ENCODE data around the gene ASCL5. TPM values are rescaled to one million over a fixed set of nuclear protein-coding genes. Genes with fewer than 3 reads are reported as not detected.

ASCL5 gene
- total and polyA plus RNA-seq, 4 donors, result 0.01 to 0.25 (median 0.14) TPM; not detected in 1

DNA sequence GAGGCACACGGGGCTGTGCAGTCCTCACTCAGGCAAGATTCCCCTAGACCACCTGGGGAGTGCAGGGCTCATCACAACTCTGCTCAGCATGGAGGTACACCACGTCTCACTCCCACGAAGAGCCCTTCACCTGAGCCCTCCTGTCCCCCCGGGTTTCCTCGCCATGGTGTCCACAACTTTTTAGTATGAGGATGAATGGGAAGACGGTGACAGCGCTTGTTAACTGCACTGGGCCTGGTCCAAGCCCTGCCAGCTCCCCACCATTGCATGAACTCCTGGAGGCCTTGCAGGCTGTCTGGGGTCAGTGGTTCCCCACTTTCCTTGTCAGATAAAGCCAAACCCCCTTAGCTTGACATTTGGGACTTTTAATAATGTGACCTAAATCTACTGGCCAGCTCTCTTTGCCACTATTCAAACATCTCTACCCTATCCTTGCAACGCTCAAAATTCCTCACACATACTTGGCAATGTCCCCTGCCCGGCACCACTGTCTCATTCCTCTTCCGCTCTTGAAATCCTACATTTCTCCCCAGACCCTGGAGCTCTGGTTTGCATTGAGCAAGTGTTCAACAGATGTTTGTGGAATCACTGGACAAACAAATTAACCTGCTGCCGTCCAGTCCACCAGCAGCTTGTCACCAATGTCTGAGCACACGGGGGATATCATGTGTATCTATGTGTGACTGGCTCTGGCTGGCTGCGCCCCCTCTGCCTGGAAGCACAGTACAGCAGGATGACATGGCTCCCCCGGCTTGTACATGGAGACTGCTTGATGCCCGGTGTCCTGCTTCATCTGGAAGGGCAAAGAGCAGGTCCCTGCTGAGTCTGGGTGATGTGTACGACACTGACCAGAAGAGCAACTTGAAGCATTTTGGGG lies 16.1 kb upstream of the ASCL5 start:
- Histone ChIP-seq H3K9ac (ENCODE audit: insufficient read depth in 1 of 2, low read length in 2 of 2) (no peak overlapping the region), H3K27me3 (ENCODE audit: control insufficient read depth in 3 of 3, insufficient read depth in 3 of 3, low read length in 2 of 3) (no peaks in the 10 kb centered on the region), H3K4me3 (no peak overlapping the region), H3K4me1 (ENCODE audit: control insufficient read depth in 5 of 5, insufficient read depth in 5 of 5, low read length in 5 of 5) (no peaks in the 10 kb centered on the region), H3K9me3 (ENCODE audit: control insufficient read depth in 4 of 4, insufficient read depth in 3 of 4, low read length in 3 of 4) (no peaks in the 10 kb centered on the region), H3K36me3 (ENCODE audit: control insufficient read depth in 4 of 4, insufficient read depth in 4 of 4, low read length in 4 of 4) (peaks cover 0 to 55% (median 47%) of the 10 kb centered on the region in 4 donors), H3K27ac (ENCODE audit: low read depth in 1 of 2, low read length in 1 of 2) (no peak overlapping the region)
- peak in 1 of 3 donors; percentile 0 for DNase-seq
- 88 to 91% methylated on average over 16 of the region's 16 CpGs for WGBS, 2 donors
- no peak for ATAC-seq (ENCODE audit: insufficient read depth, low FRiP score)
- TF ChIP-seq, protein P1, sequence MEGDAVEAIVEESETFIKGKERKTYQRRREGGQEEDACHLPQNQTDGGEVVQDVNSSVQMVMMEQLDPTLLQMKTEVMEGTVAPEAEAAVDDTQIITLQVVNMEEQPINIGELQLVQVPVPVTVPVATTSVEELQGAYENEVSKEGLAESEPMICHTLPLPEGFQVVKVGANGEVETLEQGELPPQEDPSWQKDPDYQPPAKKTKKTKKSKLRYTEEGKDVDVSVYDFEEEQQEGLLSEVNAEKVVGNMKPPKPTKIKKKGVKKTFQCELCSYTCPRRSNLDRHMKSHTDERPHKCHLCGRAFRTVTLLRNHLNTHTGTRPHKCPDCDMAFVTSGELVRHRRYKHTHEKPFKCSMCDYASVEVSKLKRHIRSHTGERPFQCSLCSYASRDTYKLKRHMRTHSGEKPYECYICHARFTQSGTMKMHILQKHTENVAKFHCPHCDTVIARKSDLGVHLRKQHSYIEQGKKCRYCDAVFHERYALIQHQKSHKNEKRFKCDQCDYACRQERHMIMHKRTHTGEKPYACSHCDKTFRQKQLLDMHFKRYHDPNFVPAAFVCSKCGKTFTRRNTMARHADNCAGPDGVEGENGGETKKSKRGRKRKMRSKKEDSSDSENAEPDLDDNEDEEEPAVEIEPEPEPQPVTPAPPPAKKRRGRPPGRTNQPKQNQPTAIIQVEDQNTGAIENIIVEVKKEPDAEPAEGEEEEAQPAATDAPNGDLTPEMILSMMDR (IDR thresholded peaks at IDR 0.05; ENCODE audit: control extremely low read depth, extremely low read depth), result no peak

DNA sequence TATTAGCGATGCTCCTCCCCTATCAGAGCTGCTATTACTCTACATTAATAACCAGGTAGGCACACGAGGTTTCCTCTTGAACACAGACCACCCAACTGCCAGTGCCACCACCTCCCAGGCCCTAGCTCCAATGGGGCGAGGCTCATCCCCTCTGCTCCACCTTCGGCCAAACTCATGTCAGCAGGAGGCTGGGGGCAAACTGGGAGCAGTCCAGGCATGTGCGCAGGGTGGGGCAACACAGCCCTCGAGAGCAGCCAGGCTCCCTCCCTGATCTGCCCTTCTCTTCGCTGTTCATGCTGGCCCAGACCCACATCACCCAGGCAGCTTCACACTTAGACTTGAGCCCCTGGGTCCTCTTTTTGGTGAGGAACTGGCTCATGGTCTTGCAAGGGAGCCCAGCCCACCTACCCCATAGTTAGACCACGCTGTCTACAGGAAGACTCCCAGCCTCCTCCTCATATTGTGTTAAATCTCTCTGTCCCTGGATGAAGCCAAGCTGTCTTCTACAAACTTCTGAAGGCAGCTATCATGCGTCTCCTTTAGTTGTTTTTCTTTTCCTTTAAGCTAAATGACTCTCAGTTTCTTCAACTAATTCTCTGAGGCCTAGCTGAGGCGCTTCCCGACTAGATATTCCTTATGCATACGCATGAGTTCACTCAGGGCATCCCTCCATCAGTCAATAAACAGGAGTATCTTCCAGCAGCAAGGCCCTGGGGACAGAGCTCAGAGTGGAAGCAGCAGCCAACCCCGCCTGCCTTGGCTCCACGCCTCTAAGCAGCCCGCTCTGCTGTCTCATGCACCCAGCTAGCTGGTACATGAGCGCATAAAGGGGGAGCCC lies 15.2 kb upstream of the ASCL5 start:
- Histone ChIP-seq H3K9ac (ENCODE audit: insufficient read depth in 1 of 2, low read length in 2 of 2) (no peak overlapping the region), H3K27me3 (ENCODE audit: control insufficient read depth in 3 of 3, insufficient read depth in 3 of 3, low read length in 2 of 3) (no peaks in the 10 kb centered on the region), H3K36me3 (ENCODE audit: control insufficient read depth in 4 of 4, insufficient read depth in 4 of 4, low read length in 4 of 4) (peaks cover 0 to 60% (median 47%) of the 10 kb centered on the region in 4 donors), H3K27ac (ENCODE audit: low read depth in 1 of 2, low read length in 1 of 2) (no peak overlapping the region), H3K9me3 (ENCODE audit: control insufficient read depth in 4 of 4, insufficient read depth in 3 of 4, low read length in 3 of 4) (no peaks in the 10 kb centered on the region), H3K4me1 (ENCODE audit: control insufficient read depth in 5 of 5, insufficient read depth in 5 of 5, low read length in 5 of 5) (peaks cover 0 to 2% (median 0%) of the 10 kb centered on the region in 5 donors), H3K4me3 (no peak overlapping the region)
- DNase-seq (no peak), ATAC-seq (ENCODE audit: insufficient read depth, low FRiP score) (no peak)
- 89 to 94% methylated on average over 16 of the region's 16 CpGs for WGBS, 2 donors
- TF ChIP-seq, protein P1 (IDR thresholded peaks at IDR 0.05; ENCODE audit: control extremely low read depth, extremely low read depth), result no peak

DNA sequence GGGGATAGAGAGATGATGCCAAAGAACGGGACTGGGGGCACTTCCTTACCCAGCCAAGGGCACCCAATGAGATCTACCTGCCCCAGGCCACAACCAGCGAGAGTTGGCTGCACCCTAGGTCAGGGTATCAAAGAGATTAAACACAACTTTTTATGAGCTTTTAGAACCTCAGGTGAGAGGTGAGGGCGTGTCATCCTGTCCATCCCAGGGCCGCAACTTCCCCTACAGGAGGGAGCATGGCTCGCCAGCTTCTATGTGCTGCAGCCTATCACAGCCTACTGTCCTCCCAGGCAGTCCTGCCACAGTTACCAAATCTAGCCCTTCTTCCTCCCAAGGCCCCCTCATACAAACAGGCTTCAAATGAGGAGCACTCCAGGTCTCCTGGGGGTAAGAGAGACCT lies 14.4 kb upstream of the ASCL5 start:
- no peak for ATAC-seq (ENCODE audit: insufficient read depth, low FRiP score)
- Histone ChIP-seq H3K4me3 (no peak overlapping the region), H3K4me1 (ENCODE audit: control insufficient read depth in 5 of 5, insufficient read depth in 5 of 5, low read length in 5 of 5) (peaks cover 0 to 2% (median 0%) of the 10 kb centered on the region in 5 donors), H3K36me3 (ENCODE audit: control insufficient read depth in 4 of 4, insufficient read depth in 4 of 4, low read length in 4 of 4) (peaks cover 0 to 58% (median 47%) of the 10 kb centered on the region in 4 donors), H3K9ac (ENCODE audit: insufficient read depth in 1 of 2, low read length in 2 of 2) (no peak overlapping the region), H3K27me3 (ENCODE audit: control insufficient read depth in 3 of 3, insufficient read depth in 3 of 3, low read length in 2 of 3) (no peaks in the 10 kb centered on the region), H3K27ac (ENCODE audit: low read depth in 1 of 2, low read length in 1 of 2) (no peak overlapping the region), H3K9me3 (ENCODE audit: control insufficient read depth in 4 of 4, insufficient read depth in 3 of 4, low read length in 3 of 4) (no peaks in the 10 kb centered on the region)
- DNase-seq, result no peak
- TF ChIP-seq, protein P1 (IDR thresholded peaks at IDR 0.05; ENCODE audit: control extremely low read depth, extremely low read depth), result no peak
- 96 to 98% methylated on average over 5 of the region's 5 CpGs for WGBS, 2 donors

Data from lung (tissue), 12 donors.